Measurements from ENCODE around the gene OMP. TPM values are rescaled to one million over a fixed set of nuclear protein-coding genes. Genes with fewer than 3 reads are reported as not detected.

Gene OMP
- polyA plus RNA-seq, 3 donors: 0.29 to 0.64 TPM; not detected in 1

- no peak for DNase-seq (ENCODE audit: extremely low read depth in 1 of 11, low read depth in 9 of 11, low spot score in 4 of 11)
Observed at GRCh38 chr11:77082838-77083565, 19.6 kb upstream of the OMP start.

GRCh38 chr11:77083566-77084245 is 18.9 kb upstream of the OMP start:
- no peak for DNase-seq (ENCODE audit: extremely low read depth in 1 of 11, low read depth in 9 of 11, low spot score in 4 of 11)

- no peak for DNase-seq (ENCODE audit: extremely low read depth in 1 of 11, low read depth in 9 of 11, low spot score in 4 of 11)
Observed at GRCh38 chr11:77084581-77085191, 18.0 kb upstream of the OMP start.

GRCh38 chr11:77085652-77086051 is 17.0 kb upstream of the OMP start:
- no peak for DNase-seq (ENCODE audit: extremely low read depth in 1 of 11, low read depth in 9 of 11, low spot score in 4 of 11)

GRCh38 chr11:77086521-77087472 is 15.8 kb upstream of the OMP start:
- no peak for DNase-seq (ENCODE audit: extremely low read depth in 1 of 11, low read depth in 9 of 11, low spot score in 4 of 11)

- no peak for DNase-seq (ENCODE audit: extremely low read depth in 1 of 11, low read depth in 9 of 11, low spot score in 4 of 11)
Observed at GRCh38 chr11:77087723-77088225, 14.9 kb upstream of the OMP start.

GRCh38 chr11:77088236-77089003 is 14.2 kb upstream of the OMP start:
- DNase-seq (ENCODE audit: extremely low read depth in 1 of 11, low read depth in 9 of 11, low spot score in 4 of 11): peak in 5 of 11 donors; percentile 26 to 66 (median 54)

- no peak for DNase-seq (ENCODE audit: extremely low read depth in 1 of 11, low read depth in 9 of 11, low spot score in 4 of 11)
Observed at GRCh38 chr11:77089004-77089545, 13.6 kb upstream of the OMP start.

GRCh38 chr11:77090046-77090372 is 12.6 kb upstream of the OMP start:
- no peak for DNase-seq (ENCODE audit: extremely low read depth in 1 of 11, low read depth in 9 of 11, low spot score in 4 of 11)

GRCh38 chr11:77090373-77091111 is 12.1 kb upstream of the OMP start:
- DNase-seq (ENCODE audit: extremely low read depth in 1 of 11, low read depth in 9 of 11, low spot score in 4 of 11): no peak

- peak in 8 of 11 donors; percentile 27 to 57 (median 46) for DNase-seq (ENCODE audit: extremely low read depth in 1 of 11, low read depth in 9 of 11, low spot score in 4 of 11)
Observed at GRCh38 chr11:77091146-77091940, 11.3 kb upstream of the OMP start.

GRCh38 chr11:77092382-77092781 is 10.3 kb upstream of the OMP start:
- no peak for DNase-seq (ENCODE audit: extremely low read depth in 1 of 11, low read depth in 9 of 11, low spot score in 4 of 11)

GRCh38 chr11:77093056-77093891 is 9.4 kb upstream of the OMP start:
- DNase-seq (ENCODE audit: extremely low read depth in 1 of 11, low read depth in 9 of 11, low spot score in 4 of 11): no peak

- no peak for DNase-seq (ENCODE audit: extremely low read depth in 1 of 11, low read depth in 9 of 11, low spot score in 4 of 11)
Observed at GRCh38 chr11:77093987-77094840, 8.4 kb upstream of the OMP start.

- DNase-seq (ENCODE audit: extremely low read depth in 1 of 11, low read depth in 9 of 11, low spot score in 4 of 11): no peak
Observed at GRCh38 chr11:77094841-77095365, 7.7 kb upstream of the OMP start.

All from renal cortex interstitium (tissue), 11 donors.